ENCODE results near the gene ANKMY1.

ANKMY1 gene

GRCh38 chr2:240579771-240580614 lies 22.2 kb upstream of the ANKMY1 start:
- DNase-seq (ENCODE audit: low read depth in 2 of 2): peak; percentile 50 to 52

GRCh38 chr2:240579071-240579762 lies 21.4 kb upstream of the ANKMY1 start:
- DNase-seq (ENCODE audit: low read depth in 2 of 2): no peak

- no peak for DNase-seq (ENCODE audit: low read depth in 2 of 2)
Measured at GRCh38 chr2:240578488-240578887, 20.7 kb upstream of the ANKMY1 start.

- no peak for DNase-seq (ENCODE audit: low read depth in 2 of 2)
Measured at GRCh38 chr2:240578110-240578450, 20.3 kb upstream of the ANKMY1 start.

DNA sequence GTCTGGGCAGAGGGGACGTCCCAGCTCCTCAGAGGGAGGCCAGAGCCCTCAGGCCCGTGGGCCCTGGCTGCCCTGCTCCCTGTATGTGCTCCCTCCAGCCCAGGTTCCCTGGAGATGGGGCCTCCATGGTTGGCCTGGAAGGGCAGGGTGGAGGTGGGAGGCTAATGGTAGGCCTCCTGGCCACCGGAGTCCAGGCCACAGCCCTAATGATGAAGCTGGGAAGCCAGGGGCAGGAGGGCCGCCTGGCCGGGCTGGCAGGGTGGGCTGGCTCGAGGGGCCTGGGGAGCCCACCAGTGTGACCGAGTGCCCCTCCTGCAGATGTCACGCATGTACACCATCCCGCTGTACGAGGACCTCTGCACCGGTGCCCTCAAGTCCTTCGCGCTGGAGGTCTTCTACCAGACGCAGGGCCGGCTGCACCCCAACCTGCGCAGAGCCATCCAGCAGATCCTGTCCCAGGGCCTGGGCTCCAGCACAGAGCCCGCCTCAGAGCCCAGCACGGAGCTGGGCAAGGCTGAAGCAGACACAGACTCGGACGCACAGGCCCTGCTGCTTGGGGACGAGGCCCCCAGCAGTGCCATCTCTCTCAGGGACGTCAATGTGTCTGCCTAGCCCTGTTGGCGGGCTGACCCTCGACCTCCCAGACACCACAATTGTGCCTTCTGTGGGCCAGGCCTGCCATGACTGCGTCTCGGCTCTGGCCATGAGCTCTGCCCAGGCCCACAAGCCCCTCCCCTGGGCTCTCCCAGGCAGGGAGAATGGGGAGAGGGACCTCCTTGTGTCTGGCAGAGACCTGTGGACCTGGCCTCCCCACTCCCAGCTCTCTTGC lies 19.7 kb upstream of the ANKMY1 start:
- DNase-seq (ENCODE audit: low read depth in 2 of 2): no peak

DNA sequence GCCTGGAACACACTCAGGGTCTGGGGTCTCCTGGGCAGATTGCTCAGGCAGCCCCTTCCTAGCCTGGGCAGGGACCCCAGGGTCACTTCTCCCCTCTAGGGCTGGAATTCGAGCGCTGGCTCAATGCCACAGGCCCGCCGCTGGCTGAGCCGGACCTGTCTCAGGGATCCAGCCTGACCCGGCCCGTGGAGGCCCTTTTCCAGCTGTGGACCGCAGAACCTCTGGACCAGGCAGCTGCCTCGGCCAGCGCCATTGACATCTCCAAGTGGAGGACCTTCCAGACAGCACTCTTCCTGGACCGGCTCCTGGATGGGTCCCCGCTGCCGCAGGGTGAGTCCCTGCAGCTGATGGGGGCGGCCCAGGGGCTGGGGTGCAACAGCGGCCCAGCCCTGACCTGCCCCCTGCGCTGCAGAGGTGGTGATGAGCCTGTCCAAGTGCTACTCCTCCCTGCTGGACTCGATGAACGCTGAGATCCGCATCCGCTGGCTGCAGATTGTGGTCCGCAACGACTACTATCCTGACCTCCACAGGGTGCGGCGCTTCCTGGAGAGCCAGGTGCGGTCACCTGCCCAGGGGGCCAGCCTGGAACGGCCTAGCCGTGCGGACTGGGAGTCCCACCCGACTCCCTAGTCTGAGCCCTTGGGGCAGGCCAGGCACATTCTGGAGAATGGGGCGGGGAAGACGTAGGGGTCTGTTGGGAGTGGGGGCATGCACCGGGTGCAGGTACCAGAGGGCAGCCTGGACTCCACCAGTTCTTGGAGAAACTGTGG lies 18.8 kb upstream of the ANKMY1 start:
- DNase-seq (ENCODE audit: low read depth in 2 of 2): no peak

GRCh38 chr2:240576036-240576435 lies 18.2 kb upstream of the ANKMY1 start:
- DNase-seq (ENCODE audit: low read depth in 2 of 2): no peak

DNA sequence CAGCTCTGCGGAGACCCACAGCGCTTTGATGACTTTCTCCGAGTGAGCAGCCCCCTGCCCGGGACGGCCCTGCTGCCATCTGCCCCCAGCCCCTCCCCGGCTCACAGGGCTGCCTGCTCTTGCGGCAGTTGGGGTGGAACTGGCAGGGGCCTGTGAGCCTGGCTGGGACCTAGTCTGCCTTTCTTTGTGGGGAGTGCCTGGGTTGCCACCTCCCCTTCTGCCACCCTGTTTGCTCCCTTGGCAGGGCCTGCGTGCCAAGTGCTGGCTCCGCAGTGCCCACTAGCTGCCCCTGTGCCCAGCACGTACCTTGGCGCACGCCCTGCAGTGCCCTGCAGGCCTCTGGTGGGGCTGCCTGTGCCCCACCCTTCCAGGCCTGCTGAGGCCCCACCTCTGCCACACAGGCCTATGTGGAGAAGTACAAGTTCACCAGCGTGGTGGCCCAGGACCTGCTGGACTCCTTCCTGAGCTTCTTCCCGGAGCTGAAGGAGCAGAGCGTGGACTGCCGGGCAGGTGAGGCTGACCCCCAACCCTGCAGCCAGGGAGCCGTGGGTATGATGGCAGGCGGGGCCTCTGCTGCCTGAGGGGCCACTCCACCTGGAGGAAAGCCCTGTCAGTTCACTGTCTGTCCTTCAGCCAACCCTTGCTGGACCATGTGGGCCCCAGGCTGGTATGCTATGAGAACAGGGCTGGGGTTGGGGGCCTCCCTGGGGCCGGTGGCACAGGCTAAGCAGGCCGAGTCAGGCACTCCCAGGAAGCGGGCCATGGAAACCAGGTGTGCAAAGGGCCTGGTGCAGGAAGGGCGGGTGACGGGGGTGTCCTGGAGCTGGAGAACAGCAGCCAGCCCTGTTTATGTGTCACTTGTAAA lies 17.5 kb upstream of the ANKMY1 start:
- no peak for DNase-seq (ENCODE audit: low read depth in 2 of 2)

DNA sequence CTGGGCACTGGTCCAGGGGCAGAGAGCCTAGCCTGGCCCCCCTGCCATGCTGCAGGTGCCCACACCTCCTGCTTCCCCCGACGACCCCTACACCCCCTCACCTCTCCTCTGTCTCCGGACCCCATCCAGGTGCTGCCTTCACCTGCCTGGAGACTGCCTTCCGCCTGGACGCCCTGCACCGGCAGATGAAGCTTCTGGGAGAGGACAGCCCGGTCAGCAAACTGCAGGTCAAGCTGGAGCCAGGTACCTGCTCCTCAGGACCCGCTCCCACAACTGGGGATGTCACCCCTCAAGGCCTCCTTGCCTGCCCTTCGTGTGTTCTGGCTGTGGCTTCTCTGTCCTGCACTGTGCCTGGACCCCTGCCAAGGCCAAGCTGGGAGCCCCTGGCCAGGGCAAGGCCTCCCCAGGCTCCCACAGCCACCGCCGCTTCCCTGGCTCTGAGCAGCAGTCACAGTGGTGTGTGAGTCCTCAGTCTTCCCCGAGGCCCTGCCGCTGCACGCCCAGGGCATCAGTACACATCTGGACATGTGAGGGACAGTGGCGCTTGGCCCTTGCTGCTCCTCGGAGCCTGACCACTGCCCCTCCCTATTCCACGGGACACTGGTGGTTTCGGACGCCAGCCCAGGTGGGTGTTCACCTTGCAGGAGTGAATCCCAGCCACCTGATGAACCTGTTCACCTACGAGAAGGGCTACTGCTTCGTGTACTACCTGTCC lies 16.8 kb upstream of the ANKMY1 start:
- no peak for DNase-seq (ENCODE audit: low read depth in 2 of 2)

DNA sequence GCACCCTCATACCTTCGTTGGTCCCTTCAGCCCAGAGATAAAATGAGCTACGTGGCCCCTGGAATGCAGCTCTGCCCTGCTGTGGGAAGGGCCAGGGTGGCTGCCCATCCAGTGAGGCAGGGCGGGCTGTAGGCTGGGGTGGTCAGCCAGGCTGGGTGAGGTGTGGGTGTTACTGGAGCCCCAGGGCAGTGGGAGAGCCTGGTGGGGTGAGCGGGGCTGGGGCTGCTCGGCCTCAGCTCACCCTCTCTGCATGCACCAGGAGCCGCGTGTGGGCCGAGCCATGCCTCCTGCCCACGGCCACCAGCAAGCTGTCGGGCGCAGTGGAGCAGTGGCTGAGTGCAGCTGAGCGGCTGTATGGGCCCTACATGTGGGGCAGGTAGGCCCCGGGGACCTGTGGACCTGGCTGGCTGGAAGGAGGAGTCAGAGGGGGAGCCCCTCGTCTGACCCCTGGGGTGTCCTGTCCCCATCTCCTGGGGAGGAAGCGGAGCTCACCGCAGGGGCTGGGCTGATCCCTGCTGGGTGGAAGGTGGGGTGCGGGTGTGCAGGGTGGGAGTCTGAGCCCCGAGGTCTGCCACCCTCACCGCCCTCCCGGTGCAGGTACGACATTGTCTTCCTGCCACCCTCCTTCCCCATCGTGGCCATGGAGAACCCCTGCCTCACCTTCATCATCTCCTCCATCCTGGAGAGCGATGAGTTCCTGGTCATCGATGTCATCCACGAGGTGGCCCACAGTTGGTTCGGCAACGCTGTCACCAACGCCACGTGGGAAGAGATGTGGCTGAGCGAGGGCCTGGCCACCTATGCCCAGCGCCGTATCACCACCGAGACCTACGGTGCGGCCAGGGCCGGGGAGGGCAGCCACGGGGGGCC lies 16.0 kb upstream of the ANKMY1 start:
- no peak for DNase-seq (ENCODE audit: low read depth in 2 of 2)

GRCh38 chr2:240573071-240573515 lies 15.3 kb upstream of the ANKMY1 start:
- DNase-seq (ENCODE audit: low read depth in 2 of 2): no peak

GRCh38 chr2:240572141-240573031 lies 14.6 kb upstream of the ANKMY1 start:
- DNase-seq (ENCODE audit: low read depth in 2 of 2): no peak

- DNase-seq (ENCODE audit: low read depth in 2 of 2): no peak
Measured at GRCh38 chr2:240571314-240571973, 13.7 kb upstream of the ANKMY1 start.

DNA sequence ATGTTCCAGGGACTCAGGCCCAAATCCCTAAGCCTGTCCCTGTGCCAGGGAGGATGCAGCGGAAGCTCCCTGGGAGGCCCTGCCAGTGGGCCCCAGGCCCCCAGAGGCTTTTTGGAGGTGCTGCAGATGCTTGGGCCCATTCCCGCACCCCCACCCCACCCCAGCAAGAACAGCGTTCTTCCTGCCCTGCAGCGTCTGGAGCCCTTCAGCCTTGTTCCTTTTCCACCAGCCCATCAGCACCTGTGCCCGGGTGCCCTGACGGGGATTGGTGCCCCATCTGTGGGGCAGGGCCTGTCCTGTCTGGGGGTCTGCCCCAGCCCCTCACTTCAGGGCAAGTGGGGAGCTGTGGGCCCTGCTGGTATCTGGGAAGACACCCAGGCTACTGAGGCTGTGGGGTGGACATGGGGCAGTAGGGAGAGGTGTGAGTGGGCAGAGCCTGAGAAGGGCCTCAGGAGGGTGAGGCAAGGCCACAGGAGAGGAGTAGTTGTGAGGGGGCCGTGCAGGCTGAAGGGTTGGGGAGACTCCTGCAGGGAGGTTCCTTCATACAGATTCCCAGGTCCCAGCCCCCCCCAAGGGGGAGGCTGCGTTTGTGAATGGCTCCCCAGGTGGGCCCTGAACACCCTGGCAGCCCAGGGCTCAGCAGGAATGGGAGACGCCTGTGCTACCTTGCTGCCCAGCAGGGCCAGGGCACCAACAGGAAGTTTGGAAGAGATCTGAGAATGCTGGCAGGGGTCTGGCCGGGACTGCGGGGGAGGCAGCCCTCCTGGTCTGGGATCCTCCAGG lies 12.9 kb upstream of the ANKMY1 start:
- DNase-seq (ENCODE audit: low read depth in 2 of 2): no peak

GRCh38 chr2:240569998-240570530 lies 12.3 kb upstream of the ANKMY1 start:
- DNase-seq (ENCODE audit: low read depth in 2 of 2): no peak

DNA sequence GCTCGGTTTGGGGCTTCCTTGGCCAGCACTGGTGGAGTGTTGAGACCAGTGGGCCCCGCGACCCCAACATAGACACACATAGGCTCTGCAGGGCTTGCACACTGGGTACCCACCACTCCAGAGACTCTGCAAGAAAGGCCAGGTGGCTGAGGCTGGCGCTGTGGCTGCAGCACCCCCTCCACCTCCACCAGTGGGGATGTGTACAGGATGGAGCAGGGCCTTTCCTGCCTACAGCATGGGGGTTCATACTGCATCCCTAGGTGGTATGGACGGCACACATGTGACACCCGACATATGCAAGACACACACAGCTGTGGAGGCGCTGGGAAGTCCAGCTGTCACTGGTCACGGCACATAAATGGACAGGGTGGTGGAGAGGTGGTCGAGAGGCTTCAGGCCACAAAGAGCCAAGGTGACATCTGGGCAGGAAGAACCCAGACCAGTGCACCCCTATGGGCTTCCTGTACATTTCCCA lies 11.8 kb upstream of the ANKMY1 start:
- no peak for DNase-seq (ENCODE audit: low read depth in 2 of 2)

Data from stimulated activated CD8-positive, alpha-beta memory T cell treated with anti-CD3 and anti-CD28 coated beads, Interleukin-7, amount 100 ng/mL, for 4 hours (primary cell).